ENCODE data around the gene CALD1.

GRCh38 chr7:134809616-134810015 lies 30.2 kb downstream of the CALD1 start:
- TF ChIP-seq CTCF (IDR thresholded peaks at IDR 0.05) (no peak), EP300 (IDR thresholded peaks at IDR 0.05) (no peak)

Data from stomach (tissue), 4 donors.